Measurements from ENCODE around the gene ARHGEF17. TPM values are rescaled to one million over a fixed set of nuclear protein-coding genes. Genes with fewer than 3 reads are reported as not detected.

The ARHGEF17 gene
- total and polyA plus RNA-seq, 2 of the 13 experiments (the other 11 are each of a cell fraction or from before 2014, with no cell fraction given), result 10.7 to 28.8 TPM

DNA sequence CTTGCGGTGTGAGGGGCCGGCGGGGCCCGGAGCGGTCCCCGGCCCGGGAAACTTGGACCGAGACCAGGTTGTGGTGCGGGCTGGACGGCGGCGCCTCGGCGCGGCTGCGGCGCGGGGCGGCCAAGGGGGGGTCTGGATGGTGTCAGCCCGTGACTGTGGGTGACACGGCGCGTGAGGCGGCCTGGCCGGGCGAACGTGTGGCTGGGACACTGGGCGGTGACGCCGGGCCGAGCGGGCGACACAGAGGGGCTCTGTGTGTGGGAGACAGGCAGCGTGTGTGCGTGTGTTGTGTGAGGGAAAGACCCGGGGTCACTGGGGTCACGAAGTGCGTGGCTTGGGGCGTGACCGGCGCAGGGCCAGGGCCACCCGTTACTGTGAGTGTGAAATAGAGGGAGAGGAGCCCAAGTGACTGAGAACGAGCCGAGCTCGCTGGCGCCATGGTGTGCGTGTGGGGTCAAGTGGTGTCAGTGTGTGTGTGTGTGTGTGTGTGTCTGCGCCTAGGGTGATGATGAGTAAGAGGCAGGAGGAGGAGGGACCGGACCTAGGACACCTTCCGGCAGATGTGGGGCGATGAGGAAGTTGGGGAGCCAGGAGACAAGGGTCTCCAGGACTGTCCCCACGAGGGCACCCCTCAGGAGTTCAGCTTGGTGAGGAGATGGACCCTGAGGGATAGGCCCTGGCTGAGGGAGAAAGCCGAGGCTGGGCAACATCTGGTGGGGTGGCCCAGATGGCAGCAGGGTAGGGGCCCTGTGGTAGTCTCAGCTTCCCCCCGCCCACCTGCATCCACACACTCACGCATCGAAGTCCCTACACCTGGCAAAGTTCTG is 68.9 kb downstream of the ARHGEF17 start (continued):
- TF ChIP-seq ZNF782 (CRISPR knock-in tag; IDR thresholded peaks at IDR 0.05; ENCODE audit: borderline replicate concordance) (no peak), ZBTB20 (CRISPR knock-in tag; IDR thresholded peaks at IDR 0.05; ENCODE audit: borderline replicate concordance, low read depth) (no peak), RORA (CRISPR knock-in tag; IDR thresholded peaks at IDR 0.05) (no peak), JUNB (CRISPR knock-in tag; IDR thresholded peaks at IDR 0.05; ENCODE audit: borderline replicate concordance) (peak; percentile 17; the same call in 1 of the 2 replicates), ZNF234 (CRISPR knock-in tag; conservative IDR thresholded peaks at IDR 0.05) (no peak), ATF7 (IDR thresholded peaks at IDR 0.05) (no peak), ATF7 (CRISPR knock-in tag; IDR thresholded peaks at IDR 0.05) (no peak), PHF5A (CRISPR knock-in tag; IDR thresholded peaks at IDR 0.05; ENCODE audit: low read depth, unreplicated experiment) (no peak), SALL2 (CRISPR knock-in tag; IDR thresholded peaks at IDR 0.05) (no peak), BORCS8-MEF2B (CRISPR knock-in tag; IDR thresholded peaks at IDR 0.05) (peak; percentile 70; the same call in 1 of the 2 replicates), ZNF558 (CRISPR knock-in tag; IDR thresholded peaks at IDR 0.05; ENCODE audit: borderline replicate concordance) (no peak), AKAP8 (CRISPR knock-in tag; IDR thresholded peaks at IDR 0.05) (no peak), POLR2G (IDR thresholded peaks at IDR 0.05; ENCODE audit: low read depth, low read length) (no peak), MIER3 (CRISPR knock-in tag; IDR thresholded peaks at IDR 0.05; ENCODE audit: borderline replicate concordance) (no peak), NFE2L2 (IDR thresholded peaks at IDR 0.05; ENCODE audit: low read length) (no peak), ZNF12 (CRISPR knock-in tag; IDR thresholded peaks at IDR 0.05) (no peak), GATA4 (IDR thresholded peaks at IDR 0.05; ENCODE audit: borderline replicate concordance, low read depth) (no peak), KMT2A (CRISPR knock-in tag; IDR thresholded peaks at IDR 0.05) (no peak), ZNF850 (CRISPR knock-in tag; conservative IDR thresholded peaks at IDR 0.05) (no peak), PRMT3 (CRISPR knock-in tag; IDR thresholded peaks at IDR 0.05; ENCODE audit: borderline replicate concordance, low read depth) (no peak), KLF16 (CRISPR knock-in tag; IDR thresholded peaks at IDR 0.05) (no peak), FOXO1 (CRISPR knock-in tag; IDR thresholded peaks at IDR 0.05) (no peak), NR2F2 (IDR thresholded peaks at IDR 0.05; ENCODE audit: borderline replicate concordance, low read depth) (no peak; the same call in 1 of the 2 replicates), ZNF747 (CRISPR knock-in tag; IDR thresholded peaks at IDR 0.05; ENCODE audit: borderline replicate concordance) (no peak), ZNF589 (CRISPR knock-in tag; conservative IDR thresholded peaks at IDR 0.05) (peak; percentile 40; the same call in 1 of the 2 replicates), KDM1A (CRISPR knock-in tag; IDR thresholded peaks at IDR 0.05) (no peak), ZBTB26 (CRISPR knock-in tag; IDR thresholded peaks at IDR 0.05; ENCODE audit: borderline replicate concordance) (no peak), ZNF441 (CRISPR knock-in tag; IDR thresholded peaks at IDR 0.05; ENCODE audit: borderline replicate concordance) (no peak), RAD51 (IDR thresholded peaks at IDR 0.05; ENCODE audit: borderline replicate concordance) (no peak), ZNF30 (CRISPR knock-in tag; IDR thresholded peaks at IDR 0.05) (no peak)
- TF ChIP-seq, protein P1, sequence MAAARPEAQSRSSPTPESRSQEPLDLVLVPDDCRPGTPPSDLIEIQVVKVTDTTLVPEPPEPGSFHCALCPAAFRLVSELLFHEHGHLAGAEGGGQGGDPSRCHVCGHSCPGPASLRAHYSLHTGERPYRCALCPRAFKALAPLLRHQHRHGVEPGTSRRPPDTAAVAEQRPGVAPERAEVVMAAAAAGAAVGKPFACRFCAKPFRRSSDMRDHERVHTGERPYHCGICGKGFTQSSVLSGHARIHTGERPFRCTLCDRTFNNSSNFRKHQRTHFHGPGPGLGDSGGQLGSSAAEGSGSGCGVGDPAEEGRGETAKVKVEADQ (CRISPR knock-in tag; IDR thresholded peaks at IDR 0.05; ENCODE audit: borderline replicate concordance), result no peak; the same call in 1 of the 2 replicates

Data from HepG2 (cell line).